ENCODE data around the gene SAXO2.
"Not testable (repeated sequence)": the region's sequence is repeated elsewhere in the genome, so short reads cannot be mapped to it uniquely, and the experiment has no call there.

GRCh38 chr15:82324831-82325230 lies 62.2 kb downstream of the SAXO2 start:
- TF ChIP-seq CTCF (IDR thresholded peaks at IDR 0.05; ENCODE audit: low read depth, low read length); EZH2phosphoT487 (IDR thresholded peaks at IDR 0.05; ENCODE audit: low read depth): not testable (repeated sequence)

Measured in OCI-LY3 (cell line).